SJSA1 (cell line): ENCODE results near the gene CHST11. TPM values are rescaled to one million over a fixed set of nuclear protein-coding genes. Genes with fewer than 3 reads are reported as not detected.

Experiments used
- DNase-seq, 2 experiments: peaks; one replicate each; pipeline ENCODE4 v3.0.0-alpha.2; 2015 to 2020; ENCODE audit warnings: low spot score in 2 of 2, low read depth in 1 of 2
- H3K27ac ChIP-seq: fragments of 250-450 bp; sonication (Bioruptor Pico); 2 replicates; pipeline ENCODE4 v1.5.1; 2020; ENCODE audit warnings: mild to moderate bottlenecking, moderate library complexity
- H3K27me3 ChIP-seq: fragments of 250-450 bp; sonication (Bioruptor Pico); replicated peaks from 2 replicates; pipeline ENCODE4 v1.5.1; 2020; ENCODE audit warnings: mild to moderate bottlenecking, moderate library complexity
- H3K36me3 ChIP-seq: fragments of 250-450 bp; sonication (Bioruptor Pico); 2 replicates; pipeline ENCODE4 v1.5.1; 2020; ENCODE audit warnings: mild to moderate bottlenecking
- H3K4me1 ChIP-seq: fragments of 250-450 bp; sonication (Bioruptor Pico); replicated peaks from 2 replicates; pipeline ENCODE4 v1.6.1; 2021; ENCODE audit warnings: mild to moderate bottlenecking
- H3K4me3 ChIP-seq: fragments of 250-450 bp; sonication (Bioruptor Pico); 2 replicates; pipeline ENCODE4 v1.5.1; 2020; ENCODE audit warnings: mild to moderate bottlenecking
- H3K9me3 ChIP-seq: fragments of 250-450 bp; sonication (Bioruptor Pico); replicated peaks from 2 replicates; pipeline ENCODE4 v1.5.1; 2020; ENCODE audit warnings: mild to moderate bottlenecking
- total RNA-seq: library from RNA; depleted of rRNA; stranded (reverse); fragments of >200 nt; shearing (Covaris generic); gene quantifications from 2 replicates; pipeline ENCODE4 v1.2.3, GENCODE V29; 2014

Gene CHST11
- total RNA-seq, 1 experiment from 2014 or later, result 0.71 TPM

GRCh38 chr12:104486943-104487819 lies 30.4 kb downstream of the CHST11 start:
- Histone ChIP-seq H3K27ac (no peak overlapping the region), H3K4me1 (no peaks in the 10 kb centered on the region), H3K36me3 (no peaks in the 10 kb centered on the region), H3K4me3 (no peak overlapping the region), H3K9me3 (no peaks in the 10 kb centered on the region), H3K27me3 (no peaks in the 10 kb centered on the region)
- no peak for DNase-seq

- DNase-seq, result no peak
- Histone ChIP-seq H3K36me3 (no peaks in the 10 kb centered on the region), H3K4me1 (no peaks in the 10 kb centered on the region), H3K27ac (no peak overlapping the region), H3K4me3 (no peak overlapping the region), H3K27me3 (no peaks in the 10 kb centered on the region), H3K9me3 (no peaks in the 10 kb centered on the region)
Observed at GRCh38 chr12:104488374-104488773, 31.6 kb downstream of the CHST11 start.

DNA sequence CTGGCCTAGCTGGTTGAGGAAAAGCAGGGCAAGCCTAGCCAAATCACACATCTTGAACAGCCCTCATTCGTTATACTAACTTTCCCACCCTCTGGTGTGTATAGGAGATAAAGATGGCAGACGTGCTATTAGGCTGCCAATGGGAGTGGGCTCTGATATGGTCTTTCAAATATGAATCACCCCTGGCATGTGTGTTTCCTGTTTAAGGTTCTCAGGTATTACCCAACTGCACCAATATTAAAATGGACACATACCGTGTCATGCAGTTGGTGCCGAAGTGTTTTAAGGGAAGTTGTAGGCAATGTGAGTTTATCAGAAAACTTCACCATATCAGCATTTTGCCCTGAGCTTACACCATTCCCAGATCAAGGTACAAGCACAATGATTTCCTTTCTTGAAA lies 33.4 kb downstream of the CHST11 start:
- no peak for DNase-seq
- no peak overlapping the region for H3K4me3 ChIP-seq
- no peaks in the 10 kb centered on the region for H3K36me3 ChIP-seq
- no peaks in the 10 kb centered on the region for H3K9me3 ChIP-seq
- H3K27ac ChIP-seq, result no peak overlapping the region
- no peaks in the 10 kb centered on the region for H3K4me1 ChIP-seq
- H3K27me3 ChIP-seq, result no peaks in the 10 kb centered on the region

- Histone ChIP-seq H3K27me3 (no peaks in the 10 kb centered on the region), H3K9me3 (no peaks in the 10 kb centered on the region), H3K4me1 (no peaks in the 10 kb centered on the region), H3K4me3 (no peak overlapping the region), H3K36me3 (no peaks in the 10 kb centered on the region), H3K27ac (no peak overlapping the region)
- DNase-seq, result no peak
Observed at GRCh38 chr12:104490850-104491249, 34.1 kb downstream of the CHST11 start.

- H3K9me3 ChIP-seq, result no peaks in the 10 kb centered on the region
- no peaks in the 10 kb centered on the region for H3K27me3 ChIP-seq
- no peaks in the 10 kb centered on the region for H3K36me3 ChIP-seq
- H3K27ac ChIP-seq, result no peak overlapping the region
- no peak for DNase-seq
- no peaks in the 10 kb centered on the region for H3K4me1 ChIP-seq
- H3K4me3 ChIP-seq, result no peak overlapping the region
Observed at GRCh38 chr12:104493496-104493895, 36.7 kb downstream of the CHST11 start.

- Histone ChIP-seq H3K4me3 (no peak overlapping the region), H3K9me3 (no peaks in the 10 kb centered on the region), H3K27ac (no peak overlapping the region), H3K36me3 (no peaks in the 10 kb centered on the region), H3K4me1 (no peaks in the 10 kb centered on the region), H3K27me3 (no peaks in the 10 kb centered on the region)
- no peak for DNase-seq
Observed at GRCh38 chr12:104494137-104494792, 37.5 kb downstream of the CHST11 start.

DNA sequence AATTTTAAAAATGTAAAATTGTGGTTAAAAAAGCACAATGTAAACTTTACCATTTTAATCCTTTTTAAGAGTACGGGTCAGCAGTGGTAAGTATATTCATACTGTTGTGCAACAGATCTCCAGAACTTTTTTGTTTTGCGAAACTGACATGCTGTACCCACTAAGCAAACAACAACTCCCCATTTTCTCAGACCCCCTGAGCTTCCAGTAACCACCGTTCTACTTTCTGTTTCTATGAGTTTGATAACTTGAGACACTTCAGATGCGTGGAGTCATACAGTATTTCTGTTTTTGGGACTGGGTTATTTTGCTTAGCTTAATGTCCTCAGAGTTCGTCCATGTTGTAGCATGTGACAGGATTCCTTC lies 38.0 kb downstream of the CHST11 start:
- DNase-seq, result no peak
- H3K4me1 ChIP-seq, result no peaks in the 10 kb centered on the region

GRCh38 chr12:104495786-104496185 lies 39.0 kb downstream of the CHST11 start:
- H3K36me3 ChIP-seq, result no peaks in the 10 kb centered on the region
- no peaks in the 10 kb centered on the region for H3K9me3 ChIP-seq
- no peak overlapping the region for H3K27ac ChIP-seq
- H3K4me1 ChIP-seq, result no peaks in the 10 kb centered on the region
- H3K4me3 ChIP-seq, result no peak overlapping the region
- DNase-seq, result no peak
- no peaks in the 10 kb centered on the region for H3K27me3 ChIP-seq

More for the DNA sequence above, 38.0 kb downstream of the CHST11 start:
- H3K27ac ChIP-seq, result no peak overlapping the region
- H3K27me3 ChIP-seq, result no peaks in the 10 kb centered on the region
- no peaks in the 10 kb centered on the region for H3K36me3 ChIP-seq
- no peak overlapping the region for H3K4me3 ChIP-seq
- no peaks in the 10 kb centered on the region for H3K9me3 ChIP-seq

GRCh38 chr12:104496336-104496735 lies 39.6 kb downstream of the CHST11 start:
- H3K27me3 ChIP-seq, result no peaks in the 10 kb centered on the region
- no peak overlapping the region for H3K27ac ChIP-seq
- no peak overlapping the region for H3K4me3 ChIP-seq
- H3K9me3 ChIP-seq, result no peaks in the 10 kb centered on the region
- no peaks in the 10 kb centered on the region for H3K36me3 ChIP-seq
- no peak for DNase-seq
- no peaks in the 10 kb centered on the region for H3K4me1 ChIP-seq

DNA sequence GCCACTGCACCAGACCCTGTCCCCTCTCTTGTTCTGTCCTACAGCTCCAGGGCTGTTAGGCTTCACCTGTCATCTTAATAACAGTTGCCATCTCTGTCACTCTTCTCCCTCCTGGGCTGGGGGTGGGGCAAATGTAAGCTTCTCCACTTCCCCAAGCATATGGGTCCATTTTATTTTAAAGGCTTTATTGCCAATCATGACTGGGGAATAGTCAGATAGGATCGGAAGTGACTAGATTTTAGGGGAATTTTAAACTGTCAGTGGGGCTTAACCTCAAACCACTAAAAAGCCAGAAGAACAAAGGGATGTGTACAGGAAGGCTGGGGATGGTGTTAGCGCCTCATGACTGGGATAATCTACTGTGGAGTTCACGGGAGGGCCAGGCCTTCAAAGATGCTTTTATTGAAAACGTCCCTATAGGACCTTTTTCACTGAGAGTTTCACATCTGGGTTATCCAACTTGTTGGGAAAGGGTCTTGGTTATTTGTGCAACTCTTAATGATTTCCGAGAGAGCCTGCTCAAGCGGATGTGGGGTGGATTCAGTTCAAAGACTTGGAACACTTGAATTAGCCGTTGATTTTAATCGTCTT lies 41.6 kb downstream of the CHST11 start:
- Histone ChIP-seq H3K27me3 (no peaks in the 10 kb centered on the region), H3K36me3 (no peaks in the 10 kb centered on the region), H3K9me3 (no peaks in the 10 kb centered on the region), H3K4me1 (no peaks in the 10 kb centered on the region), H3K27ac (no peak overlapping the region), H3K4me3 (no peak overlapping the region)
- DNase-seq, result no peak

- H3K27me3 ChIP-seq, result no peaks in the 10 kb centered on the region
- H3K4me3 ChIP-seq, result no peak overlapping the region
- no peaks in the 10 kb centered on the region for H3K4me1 ChIP-seq
- no peaks in the 10 kb centered on the region for H3K36me3 ChIP-seq
- H3K9me3 ChIP-seq, result no peaks in the 10 kb centered on the region
- no peak overlapping the region for H3K27ac ChIP-seq
- DNase-seq, result no peak
Observed at GRCh38 chr12:104499668-104500332, 43.1 kb downstream of the CHST11 start.

- Histone ChIP-seq H3K27me3 (no peaks in the 10 kb centered on the region), H3K9me3 (no peaks in the 10 kb centered on the region), H3K4me3 (no peak overlapping the region), H3K36me3 (no peaks in the 10 kb centered on the region), H3K27ac (no peak overlapping the region), H3K4me1 (no peaks in the 10 kb centered on the region)
- no peak for DNase-seq
Observed at GRCh38 chr12:104501115-104501514, 44.4 kb downstream of the CHST11 start.

- Histone ChIP-seq H3K4me1 (no peaks in the 10 kb centered on the region), H3K27ac (no peak overlapping the region), H3K9me3 (no peaks in the 10 kb centered on the region), H3K36me3 (no peaks in the 10 kb centered on the region), H3K27me3 (no peaks in the 10 kb centered on the region), H3K4me3 (no peak overlapping the region)
- no peak for DNase-seq
Observed at GRCh38 chr12:104501660-104502059, 44.9 kb downstream of the CHST11 start.

GRCh38 chr12:104502217-104502616 lies 45.5 kb downstream of the CHST11 start:
- no peaks in the 10 kb centered on the region for H3K27me3 ChIP-seq
- no peaks in the 10 kb centered on the region for H3K9me3 ChIP-seq
- no peak for DNase-seq
- no peaks in the 10 kb centered on the region for H3K36me3 ChIP-seq
- no peak overlapping the region for H3K27ac ChIP-seq
- H3K4me3 ChIP-seq, result no peak overlapping the region
- H3K4me1 ChIP-seq, result no peaks in the 10 kb centered on the region
